ENCODE data around the gene FBL. TPM values are rescaled to one million over a fixed set of nuclear protein-coding genes. Genes with fewer than 3 reads are reported as not detected.

Gene FBL
- total and polyA plus RNA-seq, 10 of the 15 experiments (the other 5 are each of a cell fraction or from before 2014, with no cell fraction given): 156 to 1,083 (median 478) TPM

DNA sequence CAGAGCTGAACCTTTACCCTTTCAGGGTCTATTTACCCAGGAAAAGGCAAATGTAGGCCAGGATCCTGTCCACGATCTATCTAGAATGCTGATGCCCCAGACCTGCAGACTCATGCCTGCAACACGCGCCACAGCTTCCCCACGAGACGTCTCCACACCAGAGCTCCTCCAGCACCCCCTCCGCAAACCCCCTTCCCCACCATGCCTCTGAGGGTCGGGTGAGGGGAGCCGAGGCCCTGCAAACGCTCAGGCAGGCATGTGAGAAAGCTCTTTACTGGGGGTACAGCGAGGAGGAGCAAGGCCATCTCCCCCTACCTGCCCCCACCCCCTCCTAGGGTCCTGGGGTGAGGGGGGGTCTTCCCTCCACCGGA lies 21.1 kb downstream of the FBL start (continued):
- TF ChIP-seq, protein P1, sequence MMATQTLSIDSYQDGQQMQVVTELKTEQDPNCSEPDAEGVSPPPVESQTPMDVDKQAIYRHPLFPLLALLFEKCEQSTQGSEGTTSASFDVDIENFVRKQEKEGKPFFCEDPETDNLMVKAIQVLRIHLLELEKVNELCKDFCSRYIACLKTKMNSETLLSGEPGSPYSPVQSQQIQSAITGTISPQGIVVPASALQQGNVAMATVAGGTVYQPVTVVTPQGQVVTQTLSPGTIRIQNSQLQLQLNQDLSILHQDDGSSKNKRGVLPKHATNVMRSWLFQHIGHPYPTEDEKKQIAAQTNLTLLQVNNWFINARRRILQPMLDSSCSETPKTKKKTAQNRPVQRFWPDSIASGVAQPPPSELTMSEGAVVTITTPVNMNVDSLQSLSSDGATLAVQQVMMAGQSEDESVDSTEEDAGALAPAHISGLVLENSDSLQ (IDR thresholded peaks at IDR 0.05): no peak
- TF ChIP-seq, protein P2, sequence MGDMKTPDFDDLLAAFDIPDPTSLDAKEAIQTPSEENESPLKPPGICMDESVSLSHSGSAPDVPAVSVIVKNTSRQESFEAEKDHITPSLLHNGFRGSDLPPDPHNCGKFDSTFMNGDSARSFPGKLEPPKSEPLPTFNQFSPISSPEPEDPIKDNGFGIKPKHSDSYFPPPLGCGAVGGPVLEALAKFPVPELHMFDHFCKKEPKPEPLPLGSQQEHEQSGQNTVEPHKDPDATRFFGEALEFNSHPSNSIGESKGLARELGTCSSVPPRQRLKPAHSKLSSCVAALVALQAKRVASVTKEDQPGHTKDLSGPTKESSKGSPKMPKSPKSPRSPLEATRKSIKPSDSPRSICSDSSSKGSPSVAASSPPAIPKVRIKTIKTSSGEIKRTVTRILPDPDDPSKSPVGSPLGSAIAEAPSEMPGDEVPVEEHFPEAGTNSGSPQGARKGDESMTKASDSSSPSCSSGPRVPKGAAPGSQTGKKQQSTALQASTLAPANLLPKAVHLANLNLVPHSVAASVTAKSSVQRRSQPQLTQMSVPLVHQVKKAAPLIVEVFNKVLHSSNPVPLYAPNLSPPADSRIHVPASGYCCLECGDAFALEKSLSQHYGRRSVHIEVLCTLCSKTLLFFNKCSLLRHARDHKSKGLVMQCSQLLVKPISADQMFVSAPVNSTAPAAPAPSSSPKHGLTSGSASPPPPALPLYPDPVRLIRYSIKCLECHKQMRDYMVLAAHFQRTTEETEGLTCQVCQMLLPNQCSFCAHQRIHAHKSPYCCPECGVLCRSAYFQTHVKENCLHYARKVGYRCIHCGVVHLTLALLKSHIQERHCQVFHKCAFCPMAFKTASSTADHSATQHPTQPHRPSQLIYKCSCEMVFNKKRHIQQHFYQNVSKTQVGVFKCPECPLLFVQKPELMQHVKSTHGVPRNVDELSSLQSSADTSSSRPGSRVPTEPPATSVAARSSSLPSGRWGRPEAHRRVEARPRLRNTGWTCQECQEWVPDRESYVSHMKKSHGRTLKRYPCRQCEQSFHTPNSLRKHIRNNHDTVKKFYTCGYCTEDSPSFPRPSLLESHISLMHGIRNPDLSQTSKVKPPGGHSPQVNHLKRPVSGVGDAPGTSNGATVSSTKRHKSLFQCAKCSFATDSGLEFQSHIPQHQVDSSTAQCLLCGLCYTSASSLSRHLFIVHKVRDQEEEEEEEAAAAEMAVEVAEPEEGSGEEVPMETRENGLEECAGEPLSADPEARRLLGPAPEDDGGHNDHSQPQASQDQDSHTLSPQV (IDR thresholded peaks at IDR 0.05): no peak
- no peak for TF ChIP-seq PAX8 (IDR thresholded peaks at IDR 0.05)

DNA sequence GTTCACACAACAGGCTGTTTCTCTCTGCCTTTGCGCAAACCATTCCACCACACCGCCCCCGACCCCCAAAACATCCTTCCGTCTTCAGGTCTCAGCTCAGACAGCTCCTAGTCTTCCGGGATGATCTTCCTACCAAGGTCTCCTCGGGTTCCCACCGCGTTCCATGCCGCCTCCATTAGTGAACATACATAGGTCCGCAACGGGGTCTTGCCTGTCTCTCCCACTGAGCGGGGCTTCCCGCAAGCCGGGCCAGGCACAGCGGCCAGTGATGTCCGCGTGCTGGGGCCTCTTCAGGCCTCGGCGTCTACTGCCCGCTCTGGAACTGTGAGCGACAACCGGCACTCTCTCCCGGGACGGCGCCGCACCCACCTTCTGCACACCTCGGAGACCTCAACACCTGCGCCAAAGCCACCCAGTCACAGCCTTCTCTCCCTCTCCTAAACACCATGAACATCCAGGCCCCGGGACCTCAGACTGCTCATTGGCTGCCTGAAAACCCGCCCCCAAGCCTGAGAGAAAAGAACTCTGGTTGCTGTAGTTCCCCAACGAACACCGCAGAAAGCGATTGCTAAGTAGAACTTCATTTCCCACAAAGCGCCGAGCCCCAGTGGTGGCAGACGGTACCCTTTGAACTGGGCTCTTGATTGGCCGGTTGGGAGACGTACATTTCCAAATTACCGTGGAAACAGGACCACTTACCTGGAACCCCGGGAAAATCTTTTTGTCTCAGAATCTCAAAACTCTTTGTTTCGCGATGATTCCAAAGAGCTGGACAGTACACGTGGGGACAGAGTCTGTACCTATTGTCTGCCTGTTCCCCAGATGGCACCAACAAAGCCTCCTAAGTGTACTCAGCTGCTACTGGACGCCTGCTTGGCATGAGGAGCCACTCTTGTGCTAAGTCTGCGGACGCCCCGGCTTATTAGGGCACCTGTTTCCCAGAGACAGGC lies 21.8 kb downstream of the FBL start:
- Histone ChIP-seq H3K4me1 (ENCODE audit: control insufficient read depth, insufficient read depth, low read length) (peaks cover 17% of the 10 kb centered on the region), H2AFZ (ENCODE audit: control insufficient read depth, low read depth, low read length) (peak overlapping the region; percentile 86), H4K20me1 (ENCODE audit: control insufficient read depth, insufficient read depth) (no peaks in the 10 kb centered on the region), H3K27me3 (replicated peaks in 1 of 2; ENCODE audit: control insufficient read depth in 2 of 2, insufficient read depth in 2 of 2, low read length in 1 of 2) (no peaks in the 10 kb centered on the region), H3K27ac (ENCODE audit: control insufficient read depth, insufficient read depth) (peak overlapping the region; percentile 53), H3K4me2 (ENCODE audit: control insufficient read depth, insufficient read depth) (peak overlapping the region; percentile 93), H3K36me3 (ENCODE audit: control insufficient read depth in 2 of 2, insufficient read depth in 2 of 2, low read length in 1 of 2) (peaks cover 6 to 7% of the 10 kb centered on the region in 2 experiments; a peak in 3 of 4 replicates), H3K9ac (ENCODE audit: control insufficient read depth, insufficient read depth, low read length) (peak overlapping the region; percentile 80), H3K79me2 (ENCODE audit: control insufficient read depth, insufficient read depth, low read length) (peaks cover 6% of the 10 kb centered on the region), H3K4me3 (peak overlapping the region; percentile 81), H3K9me3 (replicated peaks; ENCODE audit: control insufficient read depth, insufficient read depth, low read length) (no peaks in the 10 kb centered on the region)
- FAIRE-seq (peak; percentile 100), ATAC-seq (peak; percentile 99), DNase-seq (ENCODE audit: low read depth, low spot score) (peak; percentile 67)
- intact Hi-C loops (cut with micrococcal nuclease; ENCODE audit: unreplicated experiment) (no loop called here), in situ Hi-C loops (cut with MboI) (no loop called here)
- BruUV-seq (replicated peaks): TSS peak; percentile 77
- ChIA-PET SMC1A (ENCODE audit: uncharacterized antibody, unreplicated experiment) (interaction anchor here (0.8 kb wide), 1 partner anchor 20 kb away, joined by 3 read pairs; no protein-coding TSS in a partner anchor), POLR2A (interaction anchor here (0.6 to 2.1 kb wide), 3 partner anchors 9 to 964 kb away, joined by 3 to 10 read pairs (median 5); no protein-coding TSS in a partner anchor), RAD21 (ENCODE audit: unreplicated experiment) (no interaction called here), CTCF (interaction anchor here (0.7 to 1.5 kb wide), 4 partner anchors 9 to 146 kb away, joined by 3 to 4 read pairs (median 4); partner anchors contain the start of genes DYRK1B and PSMC4)
- 9% methylated on average over 47 of the region's 47 CpGs for WGBS (ENCODE audit: insufficient coverage, insufficient replicate concordance, low lambda C conversion rate, missing lambda C conversion rate)
- TF ChIP-seq GATAD2B (conservative IDR thresholded peaks at IDR 0.05; ENCODE audit: low read depth) (no peak; the same call in 1 of the 2 replicates), EP300 (IDR thresholded peaks at IDR 0.05; ENCODE audit: borderline replicate concordance in 1 of 2, control insufficient read depth in 1 of 2, low read depth in 2 of 2, low read length in 2 of 2) (no peak), DPF2 (IDR thresholded peaks at IDR 0.05) (no peak; the same call in 1 of the 2 replicates), WRNIP1 (IDR thresholded peaks at IDR 0.05; ENCODE audit: borderline replicate concordance, low read depth, low read length) (no peak), POLR2A (IDR thresholded peaks at IDR 0.05; ENCODE audit: low read depth, low read length) (peak; percentile 77), SMARCA5 (IDR thresholded peaks at IDR 0.05) (0 out of 2 replicates have a peak, but pooled peaks have one; percentile 31)
- TF ChIP-seq, protein P3, sequence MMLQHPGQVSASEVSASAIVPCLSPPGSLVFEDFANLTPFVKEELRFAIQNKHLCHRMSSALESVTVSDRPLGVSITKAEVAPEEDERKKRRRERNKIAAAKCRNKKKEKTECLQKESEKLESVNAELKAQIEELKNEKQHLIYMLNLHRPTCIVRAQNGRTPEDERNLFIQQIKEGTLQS (IDR thresholded peaks at IDR 0.05; ENCODE audit: borderline replicate concordance, extremely low read depth, low read depth, low read length): no peak

Data from GM12878 (cell line).